HCT116 (cell line): Measurements from ENCODE around the gene EIF5A2. TPM values are rescaled to one million over a fixed set of nuclear protein-coding genes. Genes with fewer than 3 reads are reported as not detected.

Source experiments
- ATAC-seq: fragments of 200-7000 bp; cut with Tn5 transposase; 2 replicates; pipeline ENCODE4 v1.9.1; 2020; ENCODE audit warnings: mild to moderate bottlenecking, moderate library complexity
- BruUV-seq: library from RNA; stranded (reverse); fragments of 400-500 nt; replicated peaks from 2 replicates; lab custom pipeline; 2021; lab: Mats Ljungman, UMichigan
- CTCF ChIA-PET: fragments of 300-600 bp; sonication (Branson Sonifier 250); formaldehyde crosslinking; loops from one replicate; lab custom pipeline; 2021; ENCODE audit warnings: antibody characterized with exemption; lab: Charles Lee
- POLR2A ChIA-PET: fragments of 300-600, 350-600 bp; sonication (Branson Sonifier 250); formaldehyde crosslinking; loops from one replicate; lab custom pipeline; 2021; ENCODE audit warnings: antibody characterized with exemption; lab: Charles Lee
- RAD21 ChIA-PET, 2 experiments: fragments of 300-600 bp; sonication (Branson Sonifier 250); formaldehyde crosslinking; loops; one replicate each; lab custom pipeline; 2023; ENCODE audit warnings: low total read pairs in 2 of 2; ENCODE audit not compliant: uncharacterized antibody in 2 of 2, unreplicated experiment in 2 of 2, low non-redundant PET in 1 of 2; lab: Charles Lee
- DNase-seq: peaks from one replicate; pipeline ENCODE4 v3.0.0-alpha.2; 2010; ENCODE audit warnings: low read depth, low spot score
- H2AFZ ChIP-seq: fragments of 200-600 bp; shearing (Covaris generic), sonication (generic); 2 replicates; pipeline ENCODE4 v1.6.1; 2017; ENCODE audit warnings: low read depth, mixed run types, mixed read lengths, antibody characterized with exemption, low read length; ENCODE audit not compliant: poor library complexity, severe bottlenecking
- H3K27ac ChIP-seq: 2 replicates; pipeline ENCODE4 v1.5.1; 2012; ENCODE audit warnings: low read depth, low read length
- H3K27me3 ChIP-seq: fragments of 200-600 bp; sonication (generic); 2 replicates; pipeline ENCODE4 v1.6.1; 2016; ENCODE audit warnings: mixed run types, low read length, mixed read lengths; ENCODE audit not compliant: insufficient read depth
- H3K36me3 ChIP-seq, 2 experiments: fragments of 200-500 bp in 1 of 2; fragments of 200-600 bp in 1 of 2; sonication (Bioruptor generic) in 1 of 2; sonication (generic) in 1 of 2; 2 replicates each; pipeline versions ENCODE4 v1.5.1 to v1.6.1; 2014 to 2016; ENCODE audit warnings: low read length in 2 of 2, inconsistent platforms in 1 of 2, mixed read lengths in 1 of 2, mixed run types in 1 of 2; ENCODE audit not compliant: insufficient read depth in 2 of 2, control insufficient read depth in 1 of 2
- H3K4me1 ChIP-seq, 2 experiments: fragments of 200-600 bp in 1 of 2; sonication (generic) in 1 of 2; 2 replicates each; pipeline versions ENCODE4 v1.5.1 to v1.6.1; 2012 to 2017; ENCODE audit warnings: low read length in 2 of 2, inconsistent platforms in 1 of 2, mild to moderate bottlenecking in 1 of 2, mixed read lengths in 1 of 2, mixed run types in 1 of 2, moderate library complexity in 1 of 2; ENCODE audit not compliant: insufficient read depth in 2 of 2, control insufficient read depth in 1 of 2
- H3K4me2 ChIP-seq: fragments of 200-600 bp; sonication (generic); 2 replicates; pipeline ENCODE4 v1.6.1; 2017; ENCODE audit warnings: mixed run types, low read length, mixed read lengths
- H3K4me3 ChIP-seq, 2 experiments: fragments of 200-600 bp in 1 of 2; sonication (generic) in 1 of 2; replicated peaks in 1 of 2; 2 replicates each; pipeline ENCODE4 v1.5.1; 2011 to 2016; ENCODE audit warnings: low read length in 2 of 2, control low read depth in 1 of 2, low read depth in 1 of 2, mild to moderate bottlenecking in 1 of 2, mixed read lengths in 1 of 2, mixed run types in 1 of 2
- H3K79me2 ChIP-seq: fragments of 200-600 bp; sonication (generic); 2 replicates; pipeline ENCODE4 v1.6.1; 2017; ENCODE audit warnings: mild to moderate bottlenecking, mixed run types, low read length, moderate library complexity, mixed read lengths; ENCODE audit not compliant: insufficient read depth
- H3K9ac ChIP-seq: fragments of 200-600 bp; sonication (generic); 2 replicates; pipeline ENCODE4 v1.6.1; 2016; ENCODE audit warnings: low read length, mixed read lengths
- H3K9me2 ChIP-seq: fragments of 200-600 bp; sonication (generic), shearing (Covaris generic); 2 replicates; pipeline ENCODE4 v1.6.1; 2017; ENCODE audit warnings: mixed run types, mild to moderate bottlenecking, moderate library complexity; ENCODE audit not compliant: insufficient read depth
- H3K9me3 ChIP-seq, 2 experiments: fragments of 200-500 bp in 1 of 2; fragments of 200-600 bp in 1 of 2; sonication (Bioruptor generic) in 1 of 2; sonication (generic) in 1 of 2; 2 replicates each; pipeline ENCODE4 v1.6.1; 2014 to 2017; ENCODE audit warnings: low read length in 2 of 2, mixed read lengths in 2 of 2, inconsistent platforms in 1 of 2, low read depth in 1 of 2, mild to moderate bottlenecking in 1 of 2, mixed run types in 1 of 2, moderate library complexity in 1 of 2; ENCODE audit not compliant: control insufficient read depth in 1 of 2, insufficient read depth in 1 of 2
- H4K20me1 ChIP-seq: fragments of 200-600 bp; sonication (generic), shearing (Covaris generic); 2 replicates; pipeline ENCODE4 v1.6.1; 2017; ENCODE audit warnings: mixed run types, mild to moderate bottlenecking, moderate library complexity; ENCODE audit not compliant: insufficient read depth
- ATF3 ChIP-seq: IDR thresholded peaks from 2 replicates; pipeline ENCODE4 v1.6.1; 2012
- CBX3 ChIP-seq: IDR thresholded peaks from 2 replicates; pipeline ENCODE4 v1.6.1; 2012; ENCODE audit warnings: low read depth
- CEBPB ChIP-seq: IDR thresholded peaks from 2 replicates; pipeline ENCODE4 v1.6.1; 2012; ENCODE audit warnings: low read depth
- CTCF ChIP-seq, 3 experiments: fragments of 200-600 bp in 1 of 3; sonication (generic) in 1 of 3; IDR thresholded peaks in 2 of 3; conservative IDR thresholded peaks in 1 of 3; 2 replicates each; pipeline ENCODE4 v1.5.1; 2012 to 2017; ENCODE audit warnings: low read depth in 2 of 3, low read length in 2 of 3, antibody characterized with exemption in 1 of 3, borderline replicate concordance in 1 of 3, control low read depth in 1 of 3, mild to moderate bottlenecking in 1 of 3, mixed read lengths in 1 of 3, mixed run types in 1 of 3, moderate library complexity in 1 of 3; ENCODE audit not compliant: insufficient read depth in 1 of 3
- ELF1 ChIP-seq: IDR thresholded peaks from 2 replicates; pipeline ENCODE4 v1.6.1; 2012; ENCODE audit warnings: low read depth, borderline replicate concordance
- EZH2 ChIP-seq: fragments of 200-600 bp; sonication (generic); IDR thresholded peaks from 2 replicates; pipeline ENCODE4 v1.6.1; 2017; ENCODE audit warnings: antibody characterized with exemption, mixed run types
- EZH2phosphoT487 ChIP-seq: fragments of 200-600 bp; IDR thresholded peaks from 2 replicates; pipeline ENCODE4 v1.6.1; 2018; ENCODE audit warnings: antibody characterized with exemption, borderline replicate concordance
- JUND ChIP-seq: IDR thresholded peaks from 2 replicates; pipeline ENCODE4 v1.6.1; 2012
- POLR2A ChIP-seq: IDR thresholded peaks from 2 replicates; pipeline ENCODE4 v1.7.0; 2011; ENCODE audit warnings: borderline replicate concordance; ENCODE audit not compliant: insufficient read depth, insufficient read length; ENCODE audit errors: extremely low read depth
- POLR2AphosphoS5 ChIP-seq: IDR thresholded peaks from 2 replicates; pipeline ENCODE4 v1.6.1; 2011; ENCODE audit warnings: mild to moderate bottlenecking, low read depth, low read length, moderate library complexity
- RAD21 ChIP-seq: IDR thresholded peaks from 2 replicates; pipeline ENCODE4 v1.6.1; 2012; ENCODE audit warnings: low read depth, mild to moderate bottlenecking
- SIN3A ChIP-seq: IDR thresholded peaks from 2 replicates; pipeline ENCODE4 v1.6.1; 2012; ENCODE audit warnings: low read depth
- TCF7L2 ChIP-seq: IDR thresholded peaks from 2 replicates; pipeline ENCODE4 v1.7.0; 2011; ENCODE audit warnings: borderline replicate concordance, inconsistent platforms; ENCODE audit not compliant: insufficient read depth, insufficient read length; ENCODE audit errors: extremely low read depth
- YY1 ChIP-seq: IDR thresholded peaks from 2 replicates; pipeline ENCODE4 v1.6.1; 2011; ENCODE audit warnings: low read length, low read depth, moderate library complexity, mild to moderate bottlenecking; ENCODE audit not compliant: insufficient replicate concordance; ENCODE audit errors: extremely low read depth
- ZBTB33 ChIP-seq: IDR thresholded peaks from 2 replicates; pipeline ENCODE4 v1.6.1; 2011; ENCODE audit warnings: mild to moderate bottlenecking, low read length, moderate library complexity; ENCODE audit not compliant: insufficient replicate concordance; ENCODE audit errors: extremely low read depth
- ZNF274 ChIP-seq: fragments of 200-500 bp; sonication (Bioruptor generic); IDR thresholded peaks from 2 replicates; pipeline ENCODE4 v1.6.1; 2014; ENCODE audit warnings: mild to moderate bottlenecking, low read depth, low read length, inconsistent platforms
- intact Hi-C: fragments of 100-400 bp; cut with micrococcal nuclease; formaldehyde crosslinking; loops from 2 replicates; pipeline ENCODE4 v1.10.0; 2022
- total RNA-seq: library from RNA; stranded (reverse); gene quantifications from one replicate; pipeline ENCODE4 v1.2.1, GENCODE V29; 2021; ENCODE audit not compliant: unreplicated experiment

The EIF5A2 gene
- total RNA-seq, 1 experiment from 2014 or later = 19.4 TPM

- no peak for TF ChIP-seq YY1
Measured at GRCh38 chr3:170903123-170903522, 5.3 kb downstream of the EIF5A2 start (continued).

GRCh38 chr3:170899455-170899854 lies 9.0 kb downstream of the EIF5A2 start:
- Histone ChIP-seq H2AFZ (no peak overlapping the region), H3K9me2 (no peaks in the 10 kb centered on the region), H3K79me2 (no peaks in the 10 kb centered on the region), H3K9me3 (no peaks in the 10 kb centered on the region), H3K27ac (no peak overlapping the region), H3K4me1 (no peaks in the 10 kb centered on the region), H4K20me1 (no peaks in the 10 kb centered on the region), H3K4me2 (no peak overlapping the region), H3K9ac (no peak overlapping the region), H3K27me3 (no peaks in the 10 kb centered on the region), H3K4me3 (no peak overlapping the region), H3K36me3 (0 out of 4 replicates have a peak, but pooled peaks cover 0 to 5% of the 10 kb centered on the region in 2 experiments)
- ChIA-PET RAD21 (no interaction called here), POLR2A (no interaction called here), CTCF (no interaction called here)
- TF ChIP-seq CEBPB = no peak
- no peak for TF ChIP-seq EZH2
- no TSS peak for BruUV-seq
- intact Hi-C loops = no loop called here
- ATAC-seq (no peak), DNase-seq (no peak)

GRCh38 chr3:170897978-170898377 lies 10.5 kb downstream of the EIF5A2 start:
- no peaks in the 10 kb centered on the region for H3K4me1 ChIP-seq
- no peaks in the 10 kb centered on the region for H3K79me2 ChIP-seq
- no peaks in the 10 kb centered on the region for H3K9me2 ChIP-seq
- no peak overlapping the region for H3K4me3 ChIP-seq
- no peak overlapping the region for H2AFZ ChIP-seq
- no peaks in the 10 kb centered on the region for H3K27me3 ChIP-seq
- no peaks in the 10 kb centered on the region for H4K20me1 ChIP-seq
- no TSS peak for BruUV-seq
- H3K27ac ChIP-seq = no peak overlapping the region
- H3K9ac ChIP-seq = no peak overlapping the region
- no peak for ATAC-seq
- intact Hi-C loops = no loop called here
- POLR2A ChIA-PET = no interaction called here
- RAD21 ChIA-PET = no interaction called here
- H3K36me3 ChIP-seq = 0 out of 4 replicates have a peak, but pooled peaks cover 0 to 5% of the 10 kb centered on the region in 2 experiments
- H3K9me3 ChIP-seq = no peaks in the 10 kb centered on the region
- DNase-seq = no peak
- CTCF ChIA-PET = no interaction called here
- no peak overlapping the region for H3K4me2 ChIP-seq
- no peak for TF ChIP-seq ZBTB33
- no peak for TF ChIP-seq ZNF274
- TF ChIP-seq EZH2phosphoT487 = no peak
- no peak for TF ChIP-seq RAD21
- no peak for TF ChIP-seq CBX3
- TF ChIP-seq SIN3A = no peak
- no peak for TF ChIP-seq CTCF (IDR thresholded peaks at IDR 0.05 in 2 of 3, conservative IDR thresholded peaks at IDR 0.05 in 1 of 3; ENCODE audit: borderline replicate concordance in 1 of 3, insufficient read depth in 1 of 3, low read depth in 2 of 3, low read length in 2 of 3)
- no peak for TF ChIP-seq ATF3
- TF ChIP-seq POLR2A = no peak
- no peak for TF ChIP-seq TCF7L2
- no peak for TF ChIP-seq EZH2
- no peak for TF ChIP-seq ELF1
- TF ChIP-seq JUND = no peak
- no peak for TF ChIP-seq POLR2AphosphoS5
- no peak for TF ChIP-seq CEBPB
